ENCODE data around the gene MACROD1.

The MACROD1 gene

DNA sequence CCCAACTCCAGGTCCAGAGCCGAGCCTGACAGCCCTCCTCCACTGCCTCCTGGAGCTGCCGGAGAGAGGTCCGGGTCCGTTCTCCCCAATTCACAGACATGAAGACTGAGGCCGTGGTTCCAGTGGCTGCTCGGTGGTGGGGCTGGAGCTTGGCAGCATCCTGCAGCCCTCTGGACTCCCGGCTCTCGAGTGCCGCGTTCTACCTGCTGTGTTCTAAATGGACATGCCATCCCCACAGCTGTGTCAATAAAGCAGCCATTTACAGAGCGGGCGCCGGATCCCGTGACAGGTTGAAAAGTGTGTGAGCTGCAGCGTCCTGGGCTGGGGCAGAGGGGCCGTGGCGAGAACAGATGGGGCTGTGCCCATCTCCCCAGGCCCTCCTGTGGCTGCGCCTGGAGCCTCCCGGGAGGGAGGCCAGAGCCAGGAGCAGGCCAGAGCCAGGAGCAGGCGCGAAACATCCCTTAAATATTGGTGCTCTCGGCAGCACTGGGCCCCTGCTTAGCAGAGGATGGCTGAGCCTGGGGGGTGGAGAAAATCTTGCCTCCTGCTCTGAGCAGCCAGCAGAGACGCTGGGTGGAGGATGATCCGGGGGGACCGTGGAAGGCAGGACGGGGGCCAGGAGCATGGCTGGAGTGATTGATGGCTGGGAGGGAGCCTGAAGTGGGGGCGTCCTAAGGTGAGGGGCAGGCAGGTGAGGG, 84.0 kb downstream of the MACROD1 start:
- H3K4me1 ChIP-seq (ENCODE audit: control insufficient read depth, insufficient read depth, low read length): no peaks in the 10 kb centered on the region
- H3K4me3 ChIP-seq (ENCODE audit: low read length): no peak overlapping the region
- H3K9me3 ChIP-seq (ENCODE audit: control insufficient read depth, insufficient read depth, low read length): no peaks in the 10 kb centered on the region
- peaks cover 3% of the 10 kb centered on the region; the same call in 1 of the 2 replicates for H3K27me3 ChIP-seq (ENCODE audit: control insufficient read depth, insufficient read depth, low read length)
- no peaks in the 10 kb centered on the region for H3K36me3 ChIP-seq (ENCODE audit: control insufficient read depth, insufficient read depth, low read length)
- DNase-seq (ENCODE audit: low read depth, low spot score): no peak
- H3K27ac ChIP-seq (ENCODE audit: low read length): no peak overlapping the region
- WGBS (ENCODE audit: insufficient coverage, insufficient read length): no CpG with 5 or more reads among the region's 27 CpGs

DNA sequence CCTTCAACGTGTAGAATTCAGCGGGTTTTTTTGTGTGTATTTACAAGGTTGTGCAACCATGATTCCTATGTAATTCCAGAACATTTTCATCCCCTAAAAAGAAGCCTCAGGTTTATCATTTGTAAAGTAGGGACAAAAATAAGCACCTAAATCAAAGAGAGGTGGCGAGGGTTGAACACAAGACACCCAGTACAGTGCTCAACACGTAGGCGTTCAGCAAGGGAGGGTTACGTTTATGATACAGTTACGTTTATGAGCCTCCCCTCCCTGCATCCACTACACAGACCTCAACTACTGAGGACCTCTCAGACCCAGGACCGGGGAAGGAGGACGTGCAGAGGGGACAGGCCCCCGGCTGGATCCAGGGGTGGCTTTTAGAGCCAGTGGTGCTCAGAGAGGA, 85.5 kb downstream of the MACROD1 start:
- no CpG with 5 or more reads among the region's 10 CpGs for WGBS (ENCODE audit: insufficient coverage, insufficient read length)

DNA sequence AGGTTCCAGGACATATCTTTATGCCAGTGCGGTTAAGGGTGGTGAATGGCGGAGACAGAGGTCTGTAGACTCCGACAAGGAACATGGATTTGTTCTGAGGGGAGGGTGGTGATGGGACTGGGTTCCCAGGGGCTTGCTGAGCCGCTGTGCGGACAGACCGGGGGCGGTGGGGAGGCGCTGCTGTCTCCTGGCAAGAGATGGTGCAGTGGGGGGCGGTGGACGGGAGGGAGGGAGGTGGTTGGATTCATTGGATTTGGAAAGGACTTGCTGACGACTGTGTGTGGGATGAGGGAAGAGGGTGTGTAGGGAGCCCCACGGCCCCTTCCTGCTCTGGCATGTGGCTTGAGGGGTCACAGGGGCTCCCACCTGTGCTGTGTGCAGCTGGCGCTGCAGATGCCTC, 87.0 kb downstream of the MACROD1 start:
- Histone ChIP-seq H3K9me3 (ENCODE audit: control insufficient read depth, insufficient read depth, low read length) (no peaks in the 10 kb centered on the region), H3K4me1 (ENCODE audit: control insufficient read depth, insufficient read depth, low read length) (no peaks in the 10 kb centered on the region), H3K36me3 (ENCODE audit: control insufficient read depth, insufficient read depth, low read length) (no peaks in the 10 kb centered on the region), H3K27ac (ENCODE audit: low read length) (no peak overlapping the region), H3K27me3 (ENCODE audit: control insufficient read depth, insufficient read depth, low read length) (peaks cover 9% of the 10 kb centered on the region; the same call in 1 of the 2 replicates), H3K4me3 (ENCODE audit: low read length) (no peak overlapping the region)
- no CpG with 5 or more reads among the region's 13 CpGs for WGBS (ENCODE audit: insufficient coverage, insufficient read length)
- DNase-seq (ENCODE audit: low read depth, low spot score): no peak

More for the DNA sequence above, 85.5 kb downstream of the MACROD1 start:
- Histone ChIP-seq H3K9me3 (ENCODE audit: control insufficient read depth, insufficient read depth, low read length) (no peaks in the 10 kb centered on the region), H3K27ac (ENCODE audit: low read length) (no peak overlapping the region), H3K4me3 (ENCODE audit: low read length) (no peak overlapping the region), H3K4me1 (ENCODE audit: control insufficient read depth, insufficient read depth, low read length) (no peaks in the 10 kb centered on the region), H3K27me3 (ENCODE audit: control insufficient read depth, insufficient read depth, low read length) (peaks cover 5% of the 10 kb centered on the region; the same call in 1 of the 2 replicates), H3K36me3 (ENCODE audit: control insufficient read depth, insufficient read depth, low read length) (no peaks in the 10 kb centered on the region)
- no peak for DNase-seq (ENCODE audit: low read depth, low spot score)

DNA sequence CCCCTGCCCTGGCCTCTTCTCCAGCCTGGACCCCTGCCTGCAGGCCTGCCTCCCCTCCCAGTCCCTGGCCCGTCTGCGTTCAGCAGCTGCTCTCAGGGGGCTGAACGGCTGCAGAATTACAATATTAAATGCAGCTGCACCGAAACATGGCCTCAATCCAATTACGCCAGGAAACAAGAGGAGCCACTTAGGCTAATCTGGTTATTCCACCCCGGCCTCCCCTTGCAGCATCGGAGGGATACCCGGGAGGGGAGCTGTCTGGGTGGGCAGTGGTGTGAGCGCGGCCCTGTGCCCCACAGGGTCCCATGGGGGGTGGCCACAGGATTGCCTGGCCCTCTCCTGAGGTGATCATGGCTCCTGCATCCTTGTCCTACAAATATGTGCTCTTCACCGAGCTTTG, 87.6 kb downstream of the MACROD1 start:
- no peaks in the 10 kb centered on the region for H3K9me3 ChIP-seq (ENCODE audit: control insufficient read depth, insufficient read depth, low read length)
- WGBS (ENCODE audit: insufficient coverage, insufficient read length): no CpG with 5 or more reads among the region's 11 CpGs
- H3K27ac ChIP-seq (ENCODE audit: low read length): no peak overlapping the region
- H3K4me1 ChIP-seq (ENCODE audit: control insufficient read depth, insufficient read depth, low read length): no peaks in the 10 kb centered on the region
- H3K27me3 ChIP-seq (ENCODE audit: control insufficient read depth, insufficient read depth, low read length): peaks cover 9% of the 10 kb centered on the region; the same call in 1 of the 2 replicates
- no peak for DNase-seq (ENCODE audit: low read depth, low spot score)
- H3K4me3 ChIP-seq (ENCODE audit: low read length): no peak overlapping the region
- H3K36me3 ChIP-seq (ENCODE audit: control insufficient read depth, insufficient read depth, low read length): no peaks in the 10 kb centered on the region

DNA sequence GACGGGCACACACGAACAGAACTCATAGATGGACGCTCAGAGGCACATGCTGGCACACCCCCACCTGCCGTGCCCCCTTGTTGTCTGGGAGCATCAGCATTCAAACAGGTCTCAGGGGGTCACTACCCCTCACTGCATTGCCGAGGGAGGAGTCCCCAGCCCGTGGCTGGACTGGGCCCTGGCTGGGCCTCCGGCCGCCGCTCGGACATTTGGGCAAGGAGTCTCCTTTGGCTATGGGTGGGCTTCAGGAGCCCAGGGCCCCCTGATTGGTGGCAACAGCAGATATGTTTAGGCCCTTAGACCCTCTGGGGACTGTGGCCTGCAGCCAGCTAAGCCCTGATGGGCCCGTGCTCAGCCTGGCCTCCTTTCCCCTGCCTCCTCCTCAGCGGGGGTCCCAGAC, 88.3 kb downstream of the MACROD1 start:
- Histone ChIP-seq H3K27ac (ENCODE audit: low read length) (no peak overlapping the region), H3K9me3 (ENCODE audit: control insufficient read depth, insufficient read depth, low read length) (no peaks in the 10 kb centered on the region), H3K36me3 (ENCODE audit: control insufficient read depth, insufficient read depth, low read length) (no peaks in the 10 kb centered on the region), H3K27me3 (ENCODE audit: control insufficient read depth, insufficient read depth, low read length) (peaks cover 9% of the 10 kb centered on the region; the same call in 1 of the 2 replicates), H3K4me3 (ENCODE audit: low read length) (no peak overlapping the region), H3K4me1 (ENCODE audit: control insufficient read depth, insufficient read depth, low read length) (no peaks in the 10 kb centered on the region)
- no peak for DNase-seq (ENCODE audit: low read depth, low spot score)
- no CpG with 5 or more reads among the region's 12 CpGs for WGBS (ENCODE audit: insufficient coverage, insufficient read length)

DNA sequence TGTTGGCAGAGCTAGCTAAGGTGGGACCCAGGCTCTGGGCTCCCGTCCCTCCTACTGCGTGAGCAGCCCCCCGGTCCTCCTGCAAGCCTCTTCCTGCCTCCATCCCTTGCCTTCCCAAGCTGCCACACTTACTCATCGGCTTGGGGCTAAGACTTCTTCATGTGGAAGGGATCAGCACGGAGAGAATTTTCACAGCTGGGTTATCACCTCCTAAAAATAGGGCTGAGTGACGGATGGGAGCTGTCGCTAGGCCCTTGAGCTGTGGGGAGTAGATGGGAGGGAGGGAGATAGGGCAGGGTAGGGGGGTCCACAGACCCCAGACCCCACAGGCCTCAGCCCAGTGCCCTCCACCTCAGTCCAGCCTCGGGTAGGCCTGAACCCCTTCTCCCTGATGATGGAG, 89.2 kb downstream of the MACROD1 start:
- Histone ChIP-seq H3K36me3 (ENCODE audit: control insufficient read depth, insufficient read depth, low read length) (no peaks in the 10 kb centered on the region), H3K27me3 (ENCODE audit: control insufficient read depth, insufficient read depth, low read length) (peaks cover 9% of the 10 kb centered on the region; the same call in 1 of the 2 replicates), H3K4me1 (ENCODE audit: control insufficient read depth, insufficient read depth, low read length) (no peaks in the 10 kb centered on the region), H3K4me3 (ENCODE audit: low read length) (no peak overlapping the region), H3K9me3 (ENCODE audit: control insufficient read depth, insufficient read depth, low read length) (no peaks in the 10 kb centered on the region), H3K27ac (ENCODE audit: low read length) (no peak overlapping the region)
- no peak for DNase-seq (ENCODE audit: low read depth, low spot score)
- WGBS (ENCODE audit: insufficient coverage, insufficient read length): no CpG with 5 or more reads among the region's 8 CpGs

DNA sequence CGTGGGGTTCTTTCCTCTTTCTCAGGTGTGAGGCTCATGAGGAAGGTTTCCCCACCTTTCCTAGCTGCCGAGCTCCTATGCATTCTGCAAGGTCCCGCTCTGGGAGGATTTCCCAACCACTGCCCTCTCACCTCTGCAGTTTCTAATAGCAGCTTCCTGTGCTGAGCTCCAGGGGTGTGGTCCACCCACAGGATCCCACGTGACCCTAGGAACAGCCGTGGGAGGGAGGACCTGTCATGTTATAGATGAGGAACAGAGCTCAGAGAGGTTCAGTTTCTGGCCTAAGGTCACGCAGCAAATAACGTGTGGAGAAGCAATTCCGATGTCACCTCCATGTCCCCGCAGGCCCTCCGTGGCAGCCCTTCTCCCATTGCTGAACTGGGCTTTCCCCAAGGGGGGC, 91.7 kb downstream of the MACROD1 start:
- Histone ChIP-seq H3K9me3 (ENCODE audit: control insufficient read depth, insufficient read depth, low read length) (no peaks in the 10 kb centered on the region), H3K27ac (ENCODE audit: low read length) (no peak overlapping the region), H3K4me3 (ENCODE audit: low read length) (no peak overlapping the region), H3K36me3 (ENCODE audit: control insufficient read depth, insufficient read depth, low read length) (no peaks in the 10 kb centered on the region), H3K27me3 (ENCODE audit: control insufficient read depth, insufficient read depth, low read length) (peaks cover 6% of the 10 kb centered on the region; the same call in 1 of the 2 replicates), H3K4me1 (ENCODE audit: control insufficient read depth, insufficient read depth, low read length) (no peaks in the 10 kb centered on the region; the same call in 1 of the 2 replicates)
- no peak for DNase-seq (ENCODE audit: low read depth, low spot score)
- WGBS (ENCODE audit: insufficient coverage, insufficient read length): no CpG with 5 or more reads among the region's 10 CpGs

DNA sequence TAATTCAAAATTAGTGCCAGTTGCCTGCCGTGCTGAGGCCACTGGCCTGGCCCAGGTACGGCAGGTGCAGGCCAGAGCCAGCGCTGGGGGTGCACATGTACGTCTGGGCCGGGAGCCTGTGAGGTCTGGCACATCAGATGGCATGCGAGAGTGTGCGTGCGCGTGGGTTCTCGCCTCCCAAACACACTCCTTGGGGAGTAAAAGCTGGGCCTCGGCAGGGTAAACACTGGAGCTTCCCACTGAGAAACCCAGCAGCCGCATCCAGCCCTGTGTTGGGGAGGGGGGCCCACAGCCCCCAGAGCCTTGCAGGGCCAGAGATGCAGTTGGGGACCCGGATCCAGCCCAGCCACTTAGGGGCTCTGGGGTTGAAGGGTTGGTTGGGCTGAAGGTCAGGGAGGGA, 92.4 kb downstream of the MACROD1 start:
- DNase-seq (ENCODE audit: low read depth, low spot score): no peak
- no peak overlapping the region for H3K27ac ChIP-seq (ENCODE audit: low read length)
- H3K36me3 ChIP-seq (ENCODE audit: control insufficient read depth, insufficient read depth, low read length): no peaks in the 10 kb centered on the region
- H3K27me3 ChIP-seq (ENCODE audit: control insufficient read depth, insufficient read depth, low read length): peaks cover 6% of the 10 kb centered on the region; the same call in 1 of the 2 replicates
- no CpG with 5 or more reads among the region's 13 CpGs for whole genome bisulfite sequencing (ENCODE audit: insufficient coverage, insufficient read length)
- peaks cover 1% of the 10 kb centered on the region; the same call in 1 of the 2 replicates for H3K4me1 ChIP-seq (ENCODE audit: control insufficient read depth, insufficient read depth, low read length)
- no peaks in the 10 kb centered on the region for H3K9me3 ChIP-seq (ENCODE audit: control insufficient read depth, insufficient read depth, low read length)
- no peak overlapping the region for H3K4me3 ChIP-seq (ENCODE audit: low read length)

DNA sequence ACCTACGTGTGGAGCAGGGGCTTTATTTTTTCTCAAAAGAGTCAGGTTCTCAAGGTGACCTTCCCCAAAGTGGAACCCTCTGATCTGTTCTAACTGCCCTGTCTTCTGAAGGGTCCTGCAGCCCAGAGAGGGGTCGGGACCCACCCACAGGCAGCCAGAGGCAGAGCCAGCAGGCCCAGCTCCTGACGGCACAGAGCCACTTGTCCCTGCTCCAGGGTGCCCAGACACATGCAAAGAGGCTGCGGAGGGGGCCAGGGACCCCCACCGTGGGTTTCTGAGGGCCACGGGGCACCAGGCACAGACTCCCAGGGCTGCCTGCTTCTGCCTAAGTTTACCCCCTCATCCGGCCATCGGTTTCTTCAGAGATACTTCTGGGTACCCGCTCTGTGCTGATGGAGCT, 93.0 kb downstream of the MACROD1 start:
- no peak overlapping the region for H3K4me3 ChIP-seq (ENCODE audit: low read length)
- no peak overlapping the region for H3K27ac ChIP-seq (ENCODE audit: low read length)
- peaks cover 6% of the 10 kb centered on the region; the same call in 1 of the 2 replicates for H3K27me3 ChIP-seq (ENCODE audit: control insufficient read depth, insufficient read depth, low read length)
- no peaks in the 10 kb centered on the region for H3K36me3 ChIP-seq (ENCODE audit: control insufficient read depth, insufficient read depth, low read length)
- H3K9me3 ChIP-seq (ENCODE audit: control insufficient read depth, insufficient read depth, low read length): no peaks in the 10 kb centered on the region
- DNase-seq (ENCODE audit: low read depth, low spot score): no peak
- WGBS (ENCODE audit: insufficient coverage, insufficient read length): no CpG with 5 or more reads among the region's 9 CpGs
- H3K4me1 ChIP-seq (ENCODE audit: control insufficient read depth, insufficient read depth, low read length): peaks cover 1% of the 10 kb centered on the region; the same call in 1 of the 2 replicates

DNA sequence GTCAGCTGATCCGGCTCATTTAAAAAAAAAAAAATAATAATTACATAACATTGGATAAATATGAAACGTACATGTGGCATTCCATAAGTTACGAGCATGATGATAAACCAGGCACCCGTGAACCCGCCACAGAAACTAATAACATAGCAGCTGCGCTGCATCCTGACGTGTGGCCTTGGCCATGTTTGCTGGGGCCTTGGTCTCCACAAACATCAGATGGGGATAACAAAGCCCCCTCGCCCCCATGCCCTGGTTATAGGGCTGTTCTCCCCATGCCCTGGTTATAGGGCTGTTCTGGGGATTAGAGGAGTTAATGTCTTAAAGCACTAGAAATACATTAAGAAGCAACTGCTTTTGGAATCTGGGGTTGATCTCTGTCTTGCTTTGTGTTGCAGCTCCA, 93.5 kb downstream of the MACROD1 start:
- WGBS (ENCODE audit: insufficient coverage, insufficient read length): no CpG with 5 or more reads among the region's 8 CpGs
- DNase-seq (ENCODE audit: low read depth, low spot score): no peak
- Histone ChIP-seq H3K4me1 (ENCODE audit: control insufficient read depth, insufficient read depth, low read length) (peaks cover 3% of the 10 kb centered on the region; the same call in 1 of the 2 replicates), H3K27me3 (ENCODE audit: control insufficient read depth, insufficient read depth, low read length) (peaks cover 6% of the 10 kb centered on the region; the same call in 1 of the 2 replicates), H3K4me3 (ENCODE audit: low read length) (no peak overlapping the region), H3K27ac (ENCODE audit: low read length) (no peak overlapping the region), H3K36me3 (ENCODE audit: control insufficient read depth, insufficient read depth, low read length) (no peaks in the 10 kb centered on the region), H3K9me3 (ENCODE audit: control insufficient read depth, insufficient read depth, low read length) (no peaks in the 10 kb centered on the region)

DNA sequence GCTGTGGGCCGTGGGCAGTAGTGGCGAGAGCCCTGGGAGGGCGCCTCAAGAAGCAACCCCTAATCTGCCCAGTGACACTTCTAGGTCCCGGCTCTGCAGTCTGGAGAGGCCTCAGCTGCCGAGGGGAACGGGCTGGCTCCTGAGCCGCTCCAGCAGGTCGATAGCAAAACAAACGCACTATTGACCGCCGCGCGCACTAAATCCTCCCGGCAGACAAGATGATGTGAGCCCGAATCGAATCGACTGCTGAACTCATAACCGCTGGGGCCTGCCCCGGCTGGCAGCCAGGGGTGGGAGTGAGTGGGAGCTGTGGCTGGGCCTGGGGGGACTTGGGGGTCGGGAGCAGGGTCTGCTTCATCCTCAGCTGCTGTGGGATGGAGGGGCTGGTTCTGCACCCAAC, 94.1 kb downstream of the MACROD1 start:
- Histone ChIP-seq H3K36me3 (ENCODE audit: control insufficient read depth, insufficient read depth, low read length) (no peaks in the 10 kb centered on the region), H3K9me3 (ENCODE audit: control insufficient read depth, insufficient read depth, low read length) (no peaks in the 10 kb centered on the region), H3K27me3 (ENCODE audit: control insufficient read depth, insufficient read depth, low read length) (peaks cover 6% of the 10 kb centered on the region; the same call in 1 of the 2 replicates), H3K27ac (ENCODE audit: low read length) (no peak overlapping the region), H3K4me1 (ENCODE audit: control insufficient read depth, insufficient read depth, low read length) (peaks cover 4% of the 10 kb centered on the region; the same call in 1 of the 2 replicates), H3K4me3 (ENCODE audit: low read length) (no peak overlapping the region)
- WGBS (ENCODE audit: insufficient coverage, insufficient read length): no CpG with 5 or more reads among the region's 20 CpGs
- no peak for DNase-seq (ENCODE audit: low read depth, low spot score)
